GM21360 (cell line): ENCODE measurements around the gene LMX1A.
A peak's percentile ranks its signal among the peaks of the same experiment; 100 is the strongest.

Experiments
- ATAC-seq: cut with Tn5 transposase; IDR thresholded peaks from one replicate; pipeline ENCODE4 v1.9.1; 2021; ENCODE audit warnings: mild to moderate bottlenecking, moderate library complexity; ENCODE audit not compliant: unreplicated experiment

Gene LMX1A

DNA sequence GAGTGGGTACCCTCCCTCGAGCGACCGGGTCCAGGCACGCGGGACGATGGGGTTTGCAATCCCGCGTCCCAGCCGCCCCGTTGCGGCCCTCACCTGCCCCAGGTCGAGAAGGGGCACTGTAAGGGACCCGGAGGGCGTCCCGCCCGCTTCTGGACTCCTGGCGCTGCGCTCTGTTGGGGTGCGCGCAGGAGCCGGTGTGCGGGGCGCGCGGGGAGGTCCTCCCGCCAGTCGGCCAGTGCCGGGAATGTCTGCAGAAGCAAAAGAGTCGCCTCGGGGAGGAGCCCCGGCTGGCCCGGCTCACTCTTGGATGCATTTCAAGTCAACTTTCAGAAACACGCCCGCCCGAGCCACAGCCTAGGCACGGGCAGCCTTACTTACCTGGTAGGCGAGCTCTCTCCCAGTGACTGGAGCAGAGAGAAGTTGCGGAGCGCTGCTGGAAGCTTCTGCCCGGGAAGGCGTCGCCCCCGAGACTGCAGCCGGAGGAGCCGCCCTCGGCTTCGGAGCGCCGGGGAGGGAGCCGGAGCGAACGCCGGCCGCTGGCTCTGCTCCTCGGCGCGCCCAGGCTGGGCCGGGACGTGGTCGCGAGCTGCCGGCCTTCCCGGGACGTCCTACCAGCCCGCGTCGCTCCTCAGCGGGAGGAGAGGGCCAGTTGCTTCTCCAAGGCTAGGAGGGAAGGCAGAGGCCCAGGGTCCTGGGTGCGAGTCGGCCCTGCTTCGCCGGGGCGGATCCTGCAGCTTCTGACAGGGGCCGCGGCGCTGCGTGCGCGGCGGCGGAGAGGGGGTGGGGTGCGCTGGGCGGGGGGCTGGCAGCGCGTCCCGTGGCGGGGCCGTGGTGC lies at the start of gene LMX1A:
Gene LMX1A (minus strand): TSS at position 739 of the 835 bp plus-strand sequence. CDS start 1,156 bp downstream, outside the sequence.
- no peak for ATAC-seq

DNA sequence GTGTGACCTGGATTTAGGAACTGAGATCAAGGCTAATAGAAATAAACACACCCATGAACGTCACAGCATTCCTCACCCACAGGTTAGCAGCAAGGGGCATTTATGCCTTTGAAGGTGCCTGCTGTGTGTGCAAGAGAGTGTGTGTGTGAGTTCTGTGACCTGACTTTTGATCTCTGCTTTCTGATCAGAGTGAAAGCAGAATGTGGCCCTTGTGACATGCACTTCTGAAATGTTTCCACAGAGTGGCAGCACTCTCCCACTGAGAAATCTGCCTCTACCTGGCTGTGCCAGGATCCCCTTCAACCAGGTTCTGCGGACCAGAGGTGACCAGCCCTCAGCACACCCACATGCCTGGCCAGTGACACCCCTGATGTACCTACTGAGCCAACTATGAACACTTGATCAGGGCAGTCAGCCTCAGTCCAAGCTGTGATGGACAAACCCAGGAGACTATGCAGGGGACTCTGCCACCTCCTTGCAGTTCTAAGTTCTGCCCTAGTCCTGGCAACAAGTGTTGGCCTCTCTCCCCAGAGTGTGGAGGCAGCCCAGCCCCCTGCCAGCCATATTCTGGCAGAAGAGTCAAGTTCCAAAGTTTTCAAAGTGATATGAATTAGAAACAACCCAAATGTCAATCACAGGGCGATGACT lies 47.4 kb upstream of the LMX1A start:
- peak; percentile 69 for ATAC-seq

DNA sequence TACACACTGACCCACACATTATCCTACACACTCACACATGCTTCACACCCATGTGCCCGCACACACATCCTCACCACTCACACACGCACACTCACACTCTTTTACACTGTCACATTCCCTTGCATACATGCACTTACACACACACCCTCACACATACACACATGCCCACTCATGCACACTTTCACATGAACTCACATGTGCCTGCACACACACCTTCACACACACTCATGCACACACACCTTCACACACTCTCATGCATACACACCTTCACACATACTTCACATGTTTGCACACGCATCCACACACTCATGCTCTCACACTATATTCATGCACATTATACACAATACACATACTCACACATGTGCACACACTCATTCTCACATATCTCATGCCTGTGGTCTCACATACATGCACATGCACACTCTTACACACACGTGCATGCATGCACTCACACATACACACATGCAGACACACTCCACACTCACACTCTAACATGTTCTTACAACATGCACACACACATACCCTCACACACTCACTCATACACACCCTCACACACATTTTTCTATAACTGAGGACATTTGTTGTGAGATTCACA lies 46.1 kb upstream of the LMX1A start:
- ATAC-seq: no peak

DNA sequence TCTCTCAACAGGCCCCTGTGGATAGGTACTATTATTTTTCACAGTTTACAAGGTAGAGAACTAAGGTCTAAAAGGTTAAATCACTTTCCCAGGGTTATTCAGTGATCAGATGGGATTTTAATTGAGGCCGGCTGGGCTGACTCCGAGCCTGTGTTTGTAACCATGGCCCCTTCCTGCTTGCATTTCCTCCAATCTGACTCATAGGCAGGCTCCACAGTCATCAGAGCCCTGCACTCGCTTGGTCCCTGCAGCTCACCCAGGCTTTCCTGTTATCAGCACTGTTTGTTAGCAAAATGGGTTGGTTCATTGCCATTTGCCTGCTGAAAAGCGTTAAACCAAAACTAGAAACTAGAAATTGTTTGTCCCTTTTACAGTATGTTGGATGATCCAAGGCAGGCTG lies 41.4 kb upstream of the LMX1A start:
- no peak for ATAC-seq

DNA sequence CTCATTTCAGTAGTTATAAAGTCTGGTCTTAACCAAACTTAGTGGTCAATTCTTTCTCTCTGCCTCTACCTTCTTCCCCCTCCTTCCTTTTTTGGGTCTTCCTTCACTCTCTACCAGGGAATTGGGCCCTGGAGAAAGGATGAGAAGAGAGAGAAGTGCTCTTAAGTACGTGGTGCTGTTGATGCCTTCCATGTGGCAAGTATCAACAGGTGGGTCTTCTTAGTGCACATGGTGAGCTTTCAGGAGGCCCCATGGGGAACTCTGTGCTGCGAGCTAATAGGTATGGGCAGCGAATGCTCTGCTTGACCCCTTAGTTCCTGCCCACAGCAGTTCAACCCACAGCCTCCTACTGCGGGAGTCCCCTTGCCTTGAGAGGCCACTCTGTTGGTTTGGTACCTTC lies 39.4 kb upstream of the LMX1A start:
- no peak for ATAC-seq

DNA sequence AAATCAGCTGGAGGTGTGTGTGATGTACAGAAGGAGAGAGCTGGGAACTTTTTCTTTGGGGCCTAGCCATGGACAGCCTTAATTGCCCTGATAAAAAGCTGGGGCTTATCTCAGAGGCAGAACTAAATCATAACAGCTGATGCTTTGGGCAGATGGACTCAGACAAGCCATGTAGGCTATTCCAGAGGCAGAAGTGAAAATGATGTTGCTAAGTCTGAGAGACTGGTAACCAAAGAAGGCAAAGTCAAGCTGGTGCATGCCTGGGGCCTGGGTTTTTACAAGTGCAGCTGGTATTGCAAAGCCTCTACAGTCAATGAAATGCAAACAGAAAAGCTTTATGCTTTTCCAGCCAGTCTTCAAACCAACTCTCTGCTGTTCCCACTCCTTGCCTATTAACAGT lies 39.0 kb upstream of the LMX1A start:
- ATAC-seq: no peak

DNA sequence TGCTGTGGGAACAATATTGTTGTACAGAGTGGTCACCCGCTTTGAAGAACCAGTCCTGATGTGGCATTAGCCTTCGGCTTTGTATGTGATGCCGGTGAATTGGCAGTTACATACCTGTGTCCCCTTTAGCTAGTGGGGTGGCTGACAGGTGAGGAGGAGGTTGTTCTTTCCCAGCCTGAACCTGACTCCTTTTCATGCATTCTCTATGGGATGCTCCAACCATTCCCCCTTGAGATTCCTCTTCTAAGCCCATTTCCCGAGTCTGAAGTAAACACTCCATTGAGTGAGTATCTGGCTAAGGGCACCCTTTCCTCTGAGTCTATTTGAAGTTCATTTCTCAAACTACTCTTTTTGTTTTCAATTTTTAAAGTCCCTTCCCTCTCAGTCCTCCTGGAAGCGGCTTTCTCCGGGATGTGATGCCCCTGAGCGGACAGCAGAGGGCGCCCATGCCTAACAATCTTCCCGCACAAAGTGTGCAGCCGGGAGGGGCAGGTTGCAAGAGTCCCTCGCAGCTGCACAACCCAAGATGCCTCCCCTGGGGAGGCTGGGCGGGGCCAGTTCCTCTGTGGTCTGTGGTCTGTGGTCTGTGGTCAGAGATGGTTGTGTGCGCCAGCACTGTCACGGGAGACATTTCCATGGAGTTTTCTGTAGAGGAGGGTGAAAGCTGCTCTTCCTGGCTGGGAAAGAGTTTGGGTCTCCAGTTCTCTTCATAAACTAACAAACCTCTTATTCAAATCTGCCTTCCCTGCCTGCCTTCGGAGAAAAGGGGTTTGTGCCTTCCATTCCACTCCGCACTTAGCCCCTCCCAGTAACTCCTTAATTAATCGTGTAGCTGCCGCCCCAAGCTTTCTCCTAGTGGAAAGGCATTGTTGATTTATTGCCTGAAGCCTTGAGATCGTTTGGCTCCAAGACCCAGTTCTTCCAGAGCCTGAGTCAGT lies 36.4 kb upstream of the LMX1A start:
- peak; percentile 99 for ATAC-seq

DNA sequence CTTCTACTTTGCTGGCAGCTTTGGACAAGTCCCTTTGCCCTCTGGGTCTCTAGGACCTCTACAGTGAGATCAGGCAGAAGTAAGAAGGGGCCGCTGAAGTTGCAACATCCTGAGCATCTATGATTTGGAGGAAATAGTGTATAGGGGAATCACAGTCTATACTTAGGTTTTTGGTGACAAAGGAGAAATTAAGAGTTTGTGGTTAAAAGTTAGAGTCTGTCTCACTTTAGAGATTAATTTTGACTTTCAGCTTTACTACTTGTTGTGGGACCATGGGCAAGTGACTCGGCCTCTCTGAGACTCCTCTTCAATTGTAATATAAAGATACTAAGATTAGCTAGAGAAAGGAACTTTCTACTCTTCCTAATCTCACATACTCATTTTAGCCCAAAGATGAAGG lies 33.1 kb upstream of the LMX1A start:
- ATAC-seq: no peak

DNA sequence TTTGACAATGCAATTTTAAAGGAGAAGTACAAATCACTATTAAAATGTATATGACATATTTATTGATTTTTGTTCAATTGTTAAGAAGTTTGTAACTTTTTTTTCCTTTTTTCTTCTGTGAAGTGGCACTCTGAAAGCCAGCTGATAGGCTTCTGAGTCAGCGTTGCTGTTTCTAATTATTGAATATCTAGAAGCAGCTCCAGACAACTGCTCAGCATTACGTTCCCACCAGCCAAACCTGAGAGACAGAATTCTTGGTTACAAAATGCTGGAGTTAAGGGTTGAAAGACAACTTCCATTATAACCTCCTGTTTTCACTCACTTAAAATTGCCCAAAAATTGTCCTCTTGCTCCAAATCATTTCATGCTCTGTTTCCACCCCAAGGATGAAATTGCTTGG lies 31.4 kb upstream of the LMX1A start:
- no peak for ATAC-seq

DNA sequence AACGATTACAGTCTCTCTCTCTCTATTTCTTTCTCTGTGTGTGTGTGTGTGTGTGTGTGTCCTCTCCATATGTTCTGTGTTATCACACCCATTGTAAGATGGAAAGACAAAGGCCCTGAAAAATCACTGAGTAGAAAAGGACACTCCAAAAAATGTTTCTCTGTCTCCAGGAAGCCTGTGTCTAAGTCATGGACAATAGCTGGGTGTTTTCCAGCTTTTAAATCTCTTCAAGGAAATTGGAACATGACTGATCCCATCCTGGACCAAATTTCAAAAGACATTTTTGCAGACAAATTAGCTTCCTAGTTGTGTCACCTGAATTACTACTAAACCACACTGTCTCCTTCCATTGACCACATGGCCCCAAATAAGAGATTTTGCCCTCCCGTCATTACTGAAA lies 31.0 kb upstream of the LMX1A start:
- ATAC-seq: no peak

DNA sequence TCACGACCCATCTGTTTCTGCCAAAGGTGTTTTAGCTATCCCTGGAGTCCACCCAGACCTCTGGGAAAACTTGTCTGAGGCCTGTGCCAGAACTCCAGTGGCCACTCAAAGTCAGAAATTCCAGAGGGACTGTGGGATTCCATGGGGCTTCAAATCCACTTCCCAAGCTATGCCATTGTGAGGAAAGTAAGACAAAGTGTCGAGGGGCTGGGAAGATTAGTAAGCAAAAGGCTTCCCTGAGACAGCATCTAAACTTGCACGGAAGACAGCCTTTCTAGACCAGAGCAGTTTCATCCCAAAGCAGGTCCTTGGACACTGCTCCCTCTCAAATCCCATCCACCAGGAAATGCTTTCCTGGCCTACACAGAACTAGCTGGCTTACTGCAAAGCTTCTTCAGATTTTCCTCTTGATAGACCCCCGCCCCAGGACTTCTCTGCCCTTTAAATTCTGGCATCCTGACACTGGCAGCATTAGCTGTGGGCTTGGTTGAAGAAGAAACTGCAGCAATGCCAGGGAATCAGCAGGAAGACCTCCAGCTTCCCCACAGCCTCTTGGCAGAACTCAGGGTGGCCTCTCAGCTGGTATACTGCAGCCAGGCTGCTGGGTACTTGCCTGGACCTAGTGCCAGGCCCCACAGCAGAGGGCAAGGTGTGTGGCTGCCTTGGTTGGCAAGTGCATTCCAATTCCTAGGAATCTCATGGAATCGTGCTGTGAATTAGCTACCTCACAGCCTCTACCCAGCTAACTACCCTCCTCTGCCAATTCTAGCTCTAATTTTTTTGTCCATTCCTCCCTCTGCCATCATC lies 27.3 kb upstream of the LMX1A start:
- no peak for ATAC-seq

DNA sequence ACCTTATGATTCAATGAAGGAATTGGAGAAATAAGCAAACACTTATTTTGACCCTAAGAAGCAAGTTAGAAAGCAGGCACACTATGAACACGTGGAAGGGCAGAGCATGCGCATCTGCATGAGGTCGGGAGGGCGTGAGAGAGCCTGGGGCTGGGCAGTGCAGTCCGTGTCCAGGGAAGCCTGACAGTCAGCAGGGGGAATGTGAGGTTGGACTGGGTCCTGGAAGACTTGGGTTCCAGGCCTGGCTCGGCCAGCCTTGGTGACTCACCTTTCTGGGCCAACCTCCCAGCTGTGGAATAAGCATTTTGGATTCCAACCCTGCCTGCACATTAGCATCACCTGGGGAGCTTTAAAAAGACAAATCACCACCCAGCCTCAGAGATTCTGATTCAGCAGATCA lies 26.6 kb upstream of the LMX1A start:
- ATAC-seq: no peak

DNA sequence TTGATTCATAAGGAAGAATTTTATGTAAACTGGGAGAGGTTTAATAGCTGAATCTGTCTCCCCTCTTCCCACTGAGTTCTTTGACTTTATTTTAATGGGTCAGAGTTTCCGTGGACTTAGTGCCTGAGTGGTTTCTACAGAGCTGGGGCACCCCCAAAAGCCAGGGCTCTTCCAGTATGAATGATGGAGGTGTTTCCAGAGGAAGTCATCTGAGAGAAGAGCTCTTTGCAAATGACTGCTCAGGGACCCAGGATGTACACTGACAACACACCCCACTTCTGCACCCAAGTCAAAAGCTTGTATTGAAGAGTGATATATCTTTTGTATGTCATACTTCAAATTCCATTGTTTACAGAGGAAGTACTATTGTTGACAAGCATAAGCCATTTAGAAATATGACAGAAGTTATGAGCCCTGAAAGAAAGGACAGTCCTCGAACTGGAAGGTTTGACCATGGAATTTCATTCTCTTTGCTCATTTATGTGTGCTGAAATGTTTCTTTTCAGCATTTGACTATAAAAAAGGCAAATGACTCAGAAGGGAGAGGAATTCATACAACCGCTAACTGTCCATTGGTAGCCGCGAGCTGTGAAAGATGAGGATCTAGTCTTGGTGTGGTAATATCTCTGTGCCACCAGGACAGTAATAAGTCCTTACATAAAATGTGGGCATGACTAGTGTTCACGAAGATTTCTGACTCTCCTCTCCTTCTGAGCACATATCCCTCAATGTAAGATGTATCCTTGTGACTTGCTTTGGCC lies 25.4 kb upstream of the LMX1A start:
- no peak for ATAC-seq

DNA sequence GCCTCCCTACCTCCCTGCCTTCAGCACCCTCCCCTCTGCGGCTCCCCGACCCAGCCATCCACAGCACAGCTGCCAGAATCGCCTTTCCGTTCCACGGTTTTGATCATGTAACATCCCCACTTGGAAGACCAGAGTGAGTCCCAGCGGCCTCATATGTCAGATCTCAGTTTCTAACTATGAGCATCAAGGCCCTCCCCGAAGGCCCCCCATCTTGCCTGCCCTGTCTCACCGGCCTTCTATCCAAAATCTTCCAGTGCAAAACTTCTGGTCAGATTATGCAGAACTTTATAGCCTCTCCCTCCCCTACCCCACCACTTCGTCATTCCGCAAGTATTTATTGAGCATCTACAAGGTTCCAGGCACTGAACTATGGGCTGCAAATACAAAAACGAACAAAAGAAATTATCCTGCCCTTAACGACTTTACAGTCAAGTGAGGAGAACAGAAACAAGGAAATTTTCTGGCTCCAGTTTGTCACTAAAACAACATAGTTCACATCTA lies 20.3 kb upstream of the LMX1A start:
- peak; percentile 29 for ATAC-seq

DNA sequence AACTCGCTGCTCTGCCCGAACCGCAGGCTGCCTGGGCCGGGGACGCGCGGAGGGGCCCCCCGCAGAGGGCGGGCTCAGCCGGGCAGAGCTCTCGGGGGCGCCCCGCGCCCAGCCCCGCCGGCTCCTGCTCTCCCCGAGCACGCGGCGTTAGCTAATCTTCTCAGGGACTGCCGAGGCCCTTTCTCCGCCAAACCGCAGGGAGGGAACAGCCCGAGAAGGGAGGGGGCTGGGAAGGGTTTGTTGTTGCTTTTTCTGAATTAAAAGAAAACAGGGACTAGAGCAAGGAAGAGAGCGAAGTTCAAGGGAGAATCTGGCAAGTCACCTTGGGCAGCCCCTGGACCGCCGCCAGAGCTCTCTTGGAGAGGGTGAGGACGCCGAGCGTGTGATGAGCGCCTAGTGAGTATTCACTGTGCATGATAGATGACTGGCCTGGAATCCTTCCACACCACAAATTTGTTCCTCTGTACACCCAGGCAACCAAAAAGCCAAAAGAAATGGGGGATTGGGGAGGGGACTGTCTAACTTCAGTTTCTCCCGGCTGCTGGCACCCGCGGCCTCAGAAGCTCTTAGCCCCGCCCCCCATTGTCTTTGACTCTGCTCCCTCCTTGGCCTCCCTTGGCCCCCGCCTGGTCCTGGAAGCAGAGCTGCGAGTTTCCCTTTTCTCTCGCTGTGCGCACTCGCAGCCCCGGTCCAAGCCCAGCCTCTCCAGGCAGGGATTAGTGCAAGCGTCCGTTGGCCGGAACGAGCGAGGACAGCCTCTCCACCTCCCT lies 19.7 kb upstream of the LMX1A start:
- ATAC-seq: peak; percentile 61

DNA sequence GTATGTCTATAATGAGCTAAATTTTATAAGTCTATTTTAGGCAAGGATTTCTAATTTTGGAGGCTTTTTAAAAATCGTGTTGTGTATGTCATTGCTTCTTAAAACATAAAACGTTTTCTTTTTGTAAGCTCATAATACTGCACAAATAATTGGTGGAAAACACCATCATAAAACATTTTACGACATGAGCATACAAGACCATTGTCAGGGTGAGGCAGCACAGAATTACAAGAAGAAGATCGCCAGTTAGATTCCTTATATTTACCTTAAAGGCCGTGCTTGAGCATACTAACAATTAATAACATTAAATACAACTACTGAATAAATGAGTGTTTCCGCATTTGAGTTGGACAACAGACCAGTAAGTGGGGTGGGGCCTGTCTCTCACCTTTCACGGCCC lies 19.1 kb upstream of the LMX1A start:
- ATAC-seq: no peak

DNA sequence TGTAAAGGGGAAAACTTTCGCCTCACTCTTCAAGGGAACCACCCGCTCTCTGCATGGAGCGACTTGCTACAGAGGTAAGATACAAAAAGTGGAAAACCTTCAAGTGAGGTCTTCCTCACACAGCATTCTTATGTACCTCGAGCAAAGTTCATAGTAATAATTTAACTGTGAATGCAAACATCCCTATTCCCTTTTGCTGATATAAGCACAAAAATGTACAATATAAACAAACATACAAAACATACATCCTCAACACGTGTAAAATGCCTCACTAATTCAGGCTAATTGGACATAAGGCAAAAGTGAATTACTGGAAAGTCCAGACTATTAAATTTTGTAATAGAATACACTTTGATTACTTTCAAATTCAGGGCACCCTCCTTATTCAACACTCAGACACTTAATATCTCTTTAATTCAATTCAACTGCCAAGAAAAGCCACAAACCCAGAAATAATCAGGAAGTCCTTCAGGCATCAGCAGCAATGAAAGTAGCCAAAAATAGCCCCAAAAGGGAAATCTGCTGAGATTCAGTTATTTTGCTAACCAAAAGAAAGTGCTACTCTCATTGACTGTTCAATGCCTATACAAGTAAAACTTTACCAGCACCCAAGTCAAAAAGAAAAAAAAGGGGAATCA lies 15.2 kb upstream of the LMX1A start:
- ATAC-seq: no peak

DNA sequence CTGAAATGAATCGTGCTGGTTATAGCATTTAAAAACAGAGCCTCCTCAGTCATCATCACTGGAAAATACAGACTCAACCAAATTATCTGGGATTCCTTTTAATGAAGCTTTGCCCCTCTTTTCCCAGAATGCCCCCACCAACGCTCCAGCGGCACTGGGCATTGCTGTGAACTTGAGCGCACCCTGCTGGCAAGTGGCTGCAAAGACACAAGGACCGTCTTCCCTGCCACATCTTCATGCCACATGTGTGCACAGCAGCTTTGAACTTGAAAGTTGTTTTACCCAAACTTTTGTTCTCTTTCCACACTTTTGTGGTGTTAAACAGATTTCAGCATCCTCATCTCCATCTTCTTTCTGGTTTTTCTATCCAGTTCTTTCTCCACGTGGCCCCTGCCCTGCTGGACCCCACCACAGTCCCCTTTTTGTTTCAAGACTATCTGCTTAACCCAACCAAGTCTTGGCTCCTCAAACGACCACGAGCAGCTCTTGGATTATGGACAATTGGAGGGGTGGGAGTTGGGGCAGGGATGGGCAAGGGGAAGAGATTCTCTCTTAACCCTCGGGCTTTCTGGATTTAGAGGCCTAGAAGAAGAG lies 12.8 kb upstream of the LMX1A start:
- peak; percentile 61 for ATAC-seq
